Loucy (cell line): ENCODE results near the gene CACNA2D1.

Source experiments
- H2AFZ ChIP-seq: fragments of 200-600 bp; sonication (generic); 2 replicates; pipeline ENCODE4 v1.6.0; 2016; ENCODE audit warnings: antibody characterized with exemption, mild to moderate bottlenecking, low read length, moderate library complexity
- H3F3A ChIP-seq: fragments of 200-600 bp; 2 replicates; pipeline ENCODE4 v1.6.0; 2016; ENCODE audit warnings: antibody characterized with exemption, low read depth, mild to moderate bottlenecking
- H3K27me3 ChIP-seq: fragments of 200-600 bp; sonication (generic); 2 replicates; pipeline ENCODE4 v1.6.1; 2014; ENCODE audit warnings: low read length, mild to moderate bottlenecking; ENCODE audit not compliant: insufficient read depth, poor library complexity, severe bottlenecking
- H3K36me3 ChIP-seq: fragments of 200-600 bp; sonication (generic); 2 replicates; pipeline ENCODE4 v1.6.1; 2016; ENCODE audit warnings: low read length; ENCODE audit not compliant: insufficient read depth
- H3K4me1 ChIP-seq: fragments of 200-600 bp; sonication (generic); 2 replicates; pipeline ENCODE4 v1.5.1; 2014; ENCODE audit warnings: low read length, mild to moderate bottlenecking; ENCODE audit not compliant: insufficient read depth, poor library complexity, severe bottlenecking
- H3K4me2 ChIP-seq: fragments of 200-600 bp; sonication (generic); 2 replicates; pipeline ENCODE4 v1.6.0; 2014; ENCODE audit warnings: antibody characterized with exemption, low read length, low read depth, mild to moderate bottlenecking; ENCODE audit not compliant: poor library complexity, severe bottlenecking
- H3K4me3 ChIP-seq: fragments of 200-600 bp; sonication (generic); 2 replicates; pipeline ENCODE4 v1.5.1; 2014; ENCODE audit warnings: low read length, mild to moderate bottlenecking, mixed read lengths; ENCODE audit not compliant: poor library complexity, severe bottlenecking
- H3K79me2 ChIP-seq: fragments of 200-600 bp; sonication (generic); 2 replicates; pipeline ENCODE4 v1.6.1; 2014; ENCODE audit warnings: low read length; ENCODE audit not compliant: insufficient read depth
- H3K9ac ChIP-seq: fragments of 200-600 bp; sonication (generic); 2 replicates; pipeline ENCODE4 v1.6.0; 2014; ENCODE audit warnings: mild to moderate bottlenecking, low read depth, low read length, moderate library complexity; ENCODE audit not compliant: poor library complexity, severe bottlenecking
- H3K9me2 ChIP-seq: fragments of 200-600 bp; sonication (generic); replicated peaks from 2 replicates; pipeline ENCODE4 v1.6.1; 2016; ENCODE audit warnings: low read depth, low read length, mixed read lengths
- H3K9me3 ChIP-seq: fragments of 200-600 bp; sonication (generic); 2 replicates; pipeline ENCODE4 v1.6.1; 2014; ENCODE audit warnings: mild to moderate bottlenecking, antibody characterized with exemption, low read length, low read depth; ENCODE audit not compliant: insufficient read depth
- H4K20me1 ChIP-seq: fragments of 200-600 bp; sonication (generic); 2 replicates; pipeline ENCODE4 v1.6.0; 2014; ENCODE audit warnings: antibody characterized with exemption, low read length, mild to moderate bottlenecking; ENCODE audit not compliant: insufficient read depth, poor library complexity, severe bottlenecking
- CTCF ChIP-seq: fragments of 200-600 bp; sonication (generic); conservative IDR thresholded peaks from 2 replicates; pipeline ENCODE4 v1.5.1; 2014; ENCODE audit warnings: mild to moderate bottlenecking, antibody characterized with exemption, low read length
- EZH2phosphoT487 ChIP-seq: fragments of 200-600 bp; IDR thresholded peaks from 2 replicates; pipeline ENCODE4 v1.6.1; 2018; ENCODE audit warnings: antibody characterized with exemption, mild to moderate bottlenecking, moderate library complexity, borderline replicate concordance

Gene CACNA2D1

GRCh38 chr7:82289152-82289535 lies 154.4 kb downstream of the CACNA2D1 start:
- no peaks in the 10 kb centered on the region for H3F3A ChIP-seq
- TF ChIP-seq CTCF = no peak
- TF ChIP-seq EZH2phosphoT487 = no peak
- no peaks in the 10 kb centered on the region for H3K4me1 ChIP-seq
- no peaks in the 10 kb centered on the region for H3K9me3 ChIP-seq
- H3K27me3 ChIP-seq = no peaks in the 10 kb centered on the region
- no peaks in the 10 kb centered on the region for H3K9me2 ChIP-seq
- H2AFZ ChIP-seq = no peak overlapping the region
- no peak overlapping the region for H3K9ac ChIP-seq
- H3K36me3 ChIP-seq = no peaks in the 10 kb centered on the region
- H3K4me3 ChIP-seq = no peak overlapping the region
- H4K20me1 ChIP-seq = no peaks in the 10 kb centered on the region
- no peak overlapping the region for H3K4me2 ChIP-seq
- no peaks in the 10 kb centered on the region for H3K79me2 ChIP-seq

- no peaks in the 10 kb centered on the region for H3F3A ChIP-seq
- H3K4me3 ChIP-seq = no peak overlapping the region
- H2AFZ ChIP-seq = no peak overlapping the region
- no peaks in the 10 kb centered on the region for H3K27me3 ChIP-seq
- no peak overlapping the region for H3K4me2 ChIP-seq
- H3K36me3 ChIP-seq = no peaks in the 10 kb centered on the region
- no peaks in the 10 kb centered on the region for H3K79me2 ChIP-seq
- TF ChIP-seq EZH2phosphoT487 = no peak
- TF ChIP-seq CTCF = no peak
- H3K9me2 ChIP-seq = no peaks in the 10 kb centered on the region
- H4K20me1 ChIP-seq = no peaks in the 10 kb centered on the region
- no peak overlapping the region for H3K9ac ChIP-seq
- H3K4me1 ChIP-seq = no peaks in the 10 kb centered on the region
- H3K9me3 ChIP-seq = no peaks in the 10 kb centered on the region
Observed at GRCh38 chr7:82286798-82287140, 156.8 kb downstream of the CACNA2D1 start.

GRCh38 chr7:82286096-82286797 lies 157.3 kb downstream of the CACNA2D1 start:
- H3K9me2 ChIP-seq = no peaks in the 10 kb centered on the region
- no peak overlapping the region for H3K4me2 ChIP-seq
- H3K9me3 ChIP-seq = no peaks in the 10 kb centered on the region
- no peaks in the 10 kb centered on the region for H3K4me1 ChIP-seq
- no peaks in the 10 kb centered on the region for H3K36me3 ChIP-seq
- H4K20me1 ChIP-seq = no peaks in the 10 kb centered on the region
- no peak overlapping the region for H2AFZ ChIP-seq
- no peak for TF ChIP-seq EZH2phosphoT487
- no peak for TF ChIP-seq CTCF
- no peaks in the 10 kb centered on the region for H3F3A ChIP-seq
- no peak overlapping the region for H3K4me3 ChIP-seq
- H3K9ac ChIP-seq = no peak overlapping the region
- H3K79me2 ChIP-seq = no peaks in the 10 kb centered on the region
- no peaks in the 10 kb centered on the region for H3K27me3 ChIP-seq
